Measurements from ENCODE around the gene TEX26.

TEX26 gene

GRCh38 chr13:30906411-30907051 lies 25.9 kb upstream of the TEX26 start:
- peak overlapping the region; percentile 79 for H3K4me3 ChIP-seq
- DNase-seq (ENCODE audit: low spot score) = peak; percentile 81
- H3K27ac ChIP-seq = peak overlapping the region; percentile 95 to 96
- no peak for TF ChIP-seq CTCF (IDR thresholded peaks at IDR 0.05)

- no peak for TF ChIP-seq CTCF (IDR thresholded peaks at IDR 0.05)
- H3K27ac ChIP-seq = peak overlapping the region; percentile 95 to 96
- DNase-seq (ENCODE audit: low spot score) = no peak
- H3K4me3 ChIP-seq = peak overlapping the region; percentile 79
Measured at GRCh38 chr13:30907121-30907861, 25.2 kb upstream of the TEX26 start.

- Histone ChIP-seq H3K27ac (peak overlapping the region; percentile 95 to 96), H3K4me3 (peak overlapping the region; percentile 79)
- DNase-seq (ENCODE audit: low spot score) = no peak
Measured at GRCh38 chr13:30908416-30908980, 24.0 kb upstream of the TEX26 start.

GRCh38 chr13:30910676-30911075 lies 21.8 kb upstream of the TEX26 start:
- TF ChIP-seq CTCF (IDR thresholded peaks at IDR 0.05) = no peak
- no peak overlapping the region for H3K27ac ChIP-seq
- no peak for DNase-seq (ENCODE audit: low spot score)
- H3K4me3 ChIP-seq = peak overlapping the region; percentile 47

More at GRCh38 chr13:30908416-30908980, 24.0 kb upstream of the TEX26 start:
- TF ChIP-seq CTCF (IDR thresholded peaks at IDR 0.05) = no peak

GRCh38 chr13:30915691-30916541 lies 16.5 kb upstream of the TEX26 start:
- no peak for TF ChIP-seq CTCF (IDR thresholded peaks at IDR 0.05)

GRCh38 chr13:30916991-30917390 lies 15.5 kb upstream of the TEX26 start:
- H3K27ac ChIP-seq = no peak overlapping the region
- no peak for DNase-seq (ENCODE audit: low spot score)
- H3K4me3 ChIP-seq = no peak overlapping the region
- no peak for TF ChIP-seq CTCF (IDR thresholded peaks at IDR 0.05)

More at GRCh38 chr13:30915691-30916541, 16.5 kb upstream of the TEX26 start:
- no peak for DNase-seq (ENCODE audit: low spot score)
- no peak overlapping the region for H3K27ac ChIP-seq
- H3K4me3 ChIP-seq = no peak overlapping the region
